Lung (tissue), 12 donors: ENCODE data around the gene CD63. TPM values are rescaled to one million over a fixed set of nuclear protein-coding genes. Genes with fewer than 3 reads are reported as not detected.

Source experiments
- ATAC-seq: fragments of 200-7000 bp; cut with Tn5 transposase; one replicate; pipeline ENCODE4 v1.9.1; 2020; ENCODE audit warnings: moderate number of reproducible peaks; ENCODE audit not compliant: insufficient read depth, low FRiP score
- DNase-seq, 3 donors: peaks; one replicate each; pipeline ENCODE4 v3.0.0-alpha.2; 2013 to 2017
- H3K27ac ChIP-seq, 2 donors: one replicate each; pipeline ENCODE4 v1.5.1; 2013; ENCODE audit warnings: mild to moderate bottlenecking in 2 of 2, moderate library complexity in 2 of 2, control low read depth in 1 of 2, inconsistent platforms in 1 of 2, low read depth in 1 of 2, low read length in 1 of 2
- H3K27me3 ChIP-seq, 3 donors: one replicate each; pipeline ENCODE4 v1.5.1; 2013; ENCODE audit warnings: low read length in 2 of 3; ENCODE audit not compliant: control insufficient read depth in 3 of 3, insufficient read depth in 3 of 3
- H3K36me3 ChIP-seq, 4 donors: one replicate each; pipeline ENCODE4 v1.5.1; 2013; ENCODE audit warnings: low read length in 4 of 4, mild to moderate bottlenecking in 1 of 4, moderate library complexity in 1 of 4; ENCODE audit not compliant: control insufficient read depth in 4 of 4, insufficient read depth in 4 of 4
- H3K4me1 ChIP-seq, 5 donors: one replicate each; pipeline ENCODE4 v1.5.1; 2013; ENCODE audit warnings: low read length in 5 of 5, mild to moderate bottlenecking in 2 of 5, moderate library complexity in 1 of 5; ENCODE audit not compliant: control insufficient read depth in 5 of 5, insufficient read depth in 5 of 5
- H3K4me3 ChIP-seq: one replicate; pipeline ENCODE4 v1.5.1; 2013; ENCODE audit warnings: mild to moderate bottlenecking, control low read depth, moderate library complexity
- H3K9ac ChIP-seq, 2 donors: one replicate each; pipeline ENCODE4 v1.5.1; 2013; ENCODE audit warnings: low read length in 2 of 2, control low read depth in 1 of 2; ENCODE audit not compliant: insufficient read depth in 1 of 2
- H3K9me3 ChIP-seq, 4 donors: one replicate each; pipeline ENCODE4 v1.5.1; 2013; ENCODE audit warnings: low read length in 3 of 4, mild to moderate bottlenecking in 1 of 4, moderate library complexity in 1 of 4; ENCODE audit not compliant: control insufficient read depth in 4 of 4, insufficient read depth in 3 of 4
- WGBS, 2 donors: extraction: QIAGEN DNeasy Blood & Tissue Kit; methylation state at CpG; one replicate each; pipeline ENCODE4 v1.1.7; 2013; 5-methylcytosine and 5-hydroxymethylcytosine counted together
- polyA plus RNA-seq, 2 donors: library from polyadenylated mRNA; stranded (reverse); fragments of 200-250 nt; gene quantifications; one replicate each; pipeline ENCODE4 v1.2.1, GENCODE V29; 2013
- total RNA-seq, 2 donors: library from RNA; depleted of rRNA in 1 of 2; stranded (reverse); fragments of >200 nt in 1 of 2; gene quantifications; one replicate each; pipeline ENCODE4 v1.2.1, GENCODE V29; 2014 to 2021
- TF ChIP-seq, protein P1 (sequence below): IDR thresholded peaks from 2 replicates; pipeline ENCODE4 v1.5.1; 2012; ENCODE audit warnings: mild to moderate bottlenecking; ENCODE audit errors: control extremely low read depth, extremely low read depth
- donor health status: control.
- donor health status: control.
- donor health status: Bipolar disorder and iron deficiency.
- donor health status: healthy.
- donor health status: DM: yes; HTN: yes; CAD: no.

Gene CD63
- total and polyA plus RNA-seq, 4 donors = 516 to 2,824 (median 1,627) TPM

DNA sequence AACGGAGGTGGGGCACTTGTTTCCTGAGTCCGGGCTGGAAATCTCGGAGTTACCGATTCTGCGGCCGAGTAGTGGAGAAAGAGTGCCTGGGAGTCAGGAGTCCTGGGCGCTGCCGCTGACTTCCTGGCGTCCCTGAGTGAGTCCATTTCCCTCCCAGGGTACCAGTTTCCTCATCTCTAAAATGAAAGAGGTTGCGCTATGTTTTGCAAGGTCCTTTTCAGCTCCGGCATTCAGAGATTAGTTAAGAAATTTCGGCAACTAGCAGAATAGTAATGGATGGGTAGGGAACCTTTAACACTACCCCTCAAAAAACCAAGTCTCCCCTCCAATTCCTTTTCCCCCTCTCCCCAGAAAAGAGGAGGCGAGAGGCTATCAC is 12.2 kb downstream of the CD63 start:
- peak overlapping the region; percentile 69 for H3K4me3 ChIP-seq
- peak; percentile 3 for ATAC-seq
- H3K27me3 ChIP-seq = no peaks in the 10 kb centered on the region
- WGBS, 2 donors = 2 to 4% methylated on average over 13 of the region's 13 CpGs
- no peak for DNase-seq
- peaks cover 14 to 48% (median 21%) of the 10 kb centered on the region in 5 donors for H3K4me1 ChIP-seq
- H3K9ac ChIP-seq = peak overlapping the region in 1 of 2 donors; percentile 3
- H3K27ac ChIP-seq = peak overlapping the region; percentile 89 to 94
- TF ChIP-seq, protein P1, sequence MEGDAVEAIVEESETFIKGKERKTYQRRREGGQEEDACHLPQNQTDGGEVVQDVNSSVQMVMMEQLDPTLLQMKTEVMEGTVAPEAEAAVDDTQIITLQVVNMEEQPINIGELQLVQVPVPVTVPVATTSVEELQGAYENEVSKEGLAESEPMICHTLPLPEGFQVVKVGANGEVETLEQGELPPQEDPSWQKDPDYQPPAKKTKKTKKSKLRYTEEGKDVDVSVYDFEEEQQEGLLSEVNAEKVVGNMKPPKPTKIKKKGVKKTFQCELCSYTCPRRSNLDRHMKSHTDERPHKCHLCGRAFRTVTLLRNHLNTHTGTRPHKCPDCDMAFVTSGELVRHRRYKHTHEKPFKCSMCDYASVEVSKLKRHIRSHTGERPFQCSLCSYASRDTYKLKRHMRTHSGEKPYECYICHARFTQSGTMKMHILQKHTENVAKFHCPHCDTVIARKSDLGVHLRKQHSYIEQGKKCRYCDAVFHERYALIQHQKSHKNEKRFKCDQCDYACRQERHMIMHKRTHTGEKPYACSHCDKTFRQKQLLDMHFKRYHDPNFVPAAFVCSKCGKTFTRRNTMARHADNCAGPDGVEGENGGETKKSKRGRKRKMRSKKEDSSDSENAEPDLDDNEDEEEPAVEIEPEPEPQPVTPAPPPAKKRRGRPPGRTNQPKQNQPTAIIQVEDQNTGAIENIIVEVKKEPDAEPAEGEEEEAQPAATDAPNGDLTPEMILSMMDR = no peak
- peaks cover 0 to 8% (median 4%) of the 10 kb centered on the region in 4 donors for H3K36me3 ChIP-seq
- no peaks in the 10 kb centered on the region for H3K9me3 ChIP-seq

DNA sequence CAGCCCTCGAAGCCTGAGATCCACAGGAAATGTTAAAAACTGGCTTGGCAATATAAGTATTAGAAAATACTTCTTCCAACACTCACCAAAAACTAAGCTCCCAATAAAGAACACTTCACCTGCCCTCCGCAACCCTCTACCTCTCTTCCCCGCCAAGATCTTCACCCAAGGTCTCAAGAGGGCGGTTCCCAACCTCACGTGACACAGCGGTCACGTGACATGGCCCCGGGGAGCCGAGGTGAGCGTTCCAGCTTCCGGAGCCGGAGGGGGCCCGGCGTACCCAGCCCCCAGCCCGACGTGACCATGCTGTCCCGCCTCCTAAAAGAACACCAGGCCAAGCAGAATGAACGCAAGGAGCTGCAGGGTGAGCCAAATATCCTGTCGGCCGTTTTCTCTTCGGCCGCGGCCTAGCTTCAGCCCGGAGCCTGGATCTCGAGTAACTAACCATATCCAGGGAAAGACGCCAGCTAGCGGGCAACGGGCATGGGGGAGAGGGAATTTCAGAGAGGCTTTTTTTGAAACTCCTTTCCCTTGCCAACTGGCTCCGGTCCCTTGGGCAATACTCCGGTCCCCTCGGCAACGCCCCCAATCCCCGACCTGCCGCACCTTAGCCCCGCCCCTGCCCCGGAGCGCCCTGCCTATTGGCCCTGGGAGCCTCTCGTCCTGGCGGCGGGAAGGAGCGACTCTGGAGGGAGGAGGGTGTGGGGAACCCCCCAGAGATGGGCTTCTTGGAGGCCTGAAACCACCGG is 12.8 kb downstream of the CD63 start, which contains the start of gene BLOC1S1:
BLOC1S1 (plus strand) TSS at position 214 of the 749 bp plus-strand sequence; CDS start at position 220, 6 bp downstream.
- Histone ChIP-seq H3K4me1 (peaks cover 14 to 48% (median 21%) of the 10 kb centered on the region in 5 donors), H3K9ac (peak within 1 kb of the TSS; percentile 3 to 57), H3K27ac (peak within 1 kb of the TSS; percentile 89 to 94), H3K36me3 (peaks cover 0 to 8% (median 4%) of the 10 kb centered on the region in 4 donors), H3K9me3 (no peaks in the 10 kb centered on the region), H3K27me3 (no peaks in the 10 kb centered on the region), H3K4me3 (peak within 1 kb of the TSS; percentile 69)
- WGBS, 2 donors = 0 to 1% methylated on average over 42 of the region's 42 CpGs
- DNase-seq = peak; percentile 94 to 98 (median 96)
- TF ChIP-seq, protein P1 = no peak
- peak; percentile 84 for ATAC-seq

DNA sequence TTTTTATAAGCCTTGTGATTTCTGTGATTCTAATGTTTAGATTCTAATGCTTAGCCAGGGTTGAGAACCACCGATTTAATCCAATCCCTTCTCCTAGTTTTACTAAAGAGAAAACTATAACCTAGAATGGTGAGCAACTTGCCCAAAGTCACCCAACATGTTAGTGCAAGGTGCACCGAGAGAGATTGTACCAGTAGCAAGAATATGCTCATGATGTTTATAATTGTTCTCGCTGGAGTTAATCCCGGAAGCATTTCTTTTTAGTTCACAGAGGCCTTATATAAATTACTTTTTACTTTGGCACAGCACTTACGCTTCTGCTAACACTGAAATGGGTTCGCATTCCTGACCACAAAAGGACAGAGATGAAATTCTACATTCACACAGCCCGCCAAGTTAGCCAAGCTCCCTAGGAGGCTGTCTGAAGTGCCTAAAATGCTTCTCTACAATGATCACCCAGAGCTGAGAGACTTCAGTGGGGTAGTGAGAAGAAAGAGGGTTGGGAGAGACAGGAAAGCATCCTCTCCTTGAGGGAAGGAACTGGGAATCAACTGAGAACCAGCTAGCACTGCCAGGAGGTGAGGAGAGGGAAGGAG is 13.5 kb downstream of the CD63 start:
- DNase-seq (no peak), ATAC-seq (no peak)
- peaks cover 0 to 8% (median 4%) of the 10 kb centered on the region in 4 donors for H3K36me3 ChIP-seq
- WGBS, 2 donors = 67 to 69% methylated on average over 7 of the region's 7 CpGs
- H3K9me3 ChIP-seq = no peaks in the 10 kb centered on the region
- peak overlapping the region; percentile 69 for H3K4me3 ChIP-seq
- peak overlapping the region in 1 of 2 donors; percentile 26 for H3K9ac ChIP-seq
- H3K27me3 ChIP-seq = no peaks in the 10 kb centered on the region
- TF ChIP-seq, protein P1 = no peak
- peak overlapping the region; percentile 89 to 94 for H3K27ac ChIP-seq
- peaks cover 14 to 48% (median 21%) of the 10 kb centered on the region in 5 donors for H3K4me1 ChIP-seq
